ENCODE measurements around the gene CEP112. TPM values are rescaled to one million over a fixed set of nuclear protein-coding genes. Genes with fewer than 3 reads are reported as not detected.
"Not testable (repeated sequence)": the region's sequence is repeated elsewhere in the genome, so short reads cannot be mapped to it uniquely, and the experiment has no call there.

Gene CEP112
- total RNA-seq, 2 donors from 2014 or later = 18.9 to 21.0 TPM

GRCh38 chr17:66171172-66171571, 20.8 kb downstream of the CEP112 start:
- ATAC-seq (no peak), DNase-seq (no peak)
- intact Hi-C loops (cut with DNase I) = no loop called here

- ATAC-seq = no peak
- DNase-seq = no peak
- intact Hi-C loops (cut with DNase I) = loop anchor here (5.0 to 10.0 kb wide), 5 partner anchors 735 to 935 kb away; no protein-coding TSS in a partner anchor
Observed at GRCh38 chr17:66169839-66170238, 22.1 kb downstream of the CEP112 start.

DNA sequence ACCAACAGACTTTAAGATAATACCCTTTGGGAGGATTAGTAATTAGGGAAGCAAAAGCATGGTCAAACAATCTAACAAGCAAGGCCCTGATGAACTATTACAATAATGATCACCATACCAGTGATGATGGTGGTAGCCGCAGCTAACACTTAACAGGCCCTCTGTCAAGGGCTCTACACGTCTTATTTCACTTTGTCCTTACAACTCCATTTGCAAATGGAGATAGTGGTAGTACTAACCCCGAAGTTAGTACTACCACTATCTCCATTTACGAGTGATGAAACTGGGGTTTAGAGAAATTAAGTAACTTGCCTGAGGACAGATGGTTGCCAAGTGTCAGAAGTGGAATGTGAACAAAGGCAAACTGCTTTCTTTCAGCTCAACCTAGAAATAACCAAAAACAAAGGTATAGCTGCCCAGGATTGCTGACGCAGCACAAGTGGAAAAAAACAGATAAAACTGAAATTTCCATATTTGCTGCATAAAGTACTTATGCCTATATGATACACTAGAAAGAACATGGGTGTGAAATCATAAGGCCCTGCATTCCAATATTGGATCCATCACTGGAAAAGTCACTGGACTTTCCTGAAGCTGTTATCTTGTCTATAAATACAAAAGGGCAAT, 24.6 kb downstream of the CEP112 start:
- ATAC-seq = no peak
- no peak for DNase-seq
- intact Hi-C loops (cut with DNase I) = loop anchor here (5.0 to 10.0 kb wide), 5 partner anchors 733 to 933 kb away; no protein-coding TSS in a partner anchor

- DNase-seq (no peak), ATAC-seq (no peak)
- intact Hi-C loops (cut with DNase I) = loop anchor here (5.0 to 10.0 kb wide), 5 partner anchors 731 to 931 kb away; no protein-coding TSS in a partner anchor
Observed at GRCh38 chr17:66165537-66166123, 26.3 kb downstream of the CEP112 start.

DNA sequence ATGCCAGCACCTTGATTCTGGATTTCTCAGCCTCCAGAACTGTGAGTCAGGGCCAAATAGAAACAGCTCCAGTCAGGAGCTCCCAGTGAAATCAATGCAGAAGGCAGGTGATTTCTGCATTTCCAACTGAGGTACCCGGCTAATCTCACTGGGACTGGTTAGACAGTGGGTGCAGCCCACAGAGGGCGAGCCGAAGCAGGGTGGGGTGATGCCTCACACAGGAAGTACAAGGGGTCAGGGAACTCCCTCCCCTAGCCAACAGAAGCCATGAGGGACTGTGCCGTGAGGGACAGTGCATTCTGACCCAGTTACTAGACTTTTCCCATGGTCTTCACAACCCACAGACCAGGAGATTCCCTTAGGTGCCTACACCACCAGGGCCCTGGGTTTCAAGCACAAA, 36.9 kb downstream of the CEP112 start:
- intact Hi-C loops (cut with DNase I); DNase-seq: not testable (repeated sequence)

DNA sequence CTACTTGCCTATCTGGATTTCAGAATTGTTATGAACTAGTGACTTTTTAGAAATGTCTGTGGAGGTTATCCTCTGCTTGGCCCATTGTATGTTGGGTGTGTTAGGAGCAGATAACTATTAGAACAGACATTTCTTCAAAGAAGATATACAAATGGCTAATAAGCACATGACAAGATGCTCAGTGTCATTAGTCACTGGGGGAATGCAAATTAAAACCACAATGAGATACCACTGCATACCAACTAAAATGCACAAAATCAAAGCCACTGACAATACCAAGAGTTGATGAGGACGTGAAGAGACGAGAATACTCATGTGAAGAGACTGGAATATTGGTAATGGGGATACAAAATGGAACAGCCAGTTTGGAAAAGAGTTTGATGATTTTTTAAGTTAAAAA, 39.2 kb downstream of the CEP112 start:
- ATAC-seq (no peak), DNase-seq (no peak)
- intact Hi-C loops (cut with DNase I) = no loop called here

More for the DNA sequence above, 36.9 kb downstream of the CEP112 start:
- ATAC-seq = not testable (repeated sequence)

DNA sequence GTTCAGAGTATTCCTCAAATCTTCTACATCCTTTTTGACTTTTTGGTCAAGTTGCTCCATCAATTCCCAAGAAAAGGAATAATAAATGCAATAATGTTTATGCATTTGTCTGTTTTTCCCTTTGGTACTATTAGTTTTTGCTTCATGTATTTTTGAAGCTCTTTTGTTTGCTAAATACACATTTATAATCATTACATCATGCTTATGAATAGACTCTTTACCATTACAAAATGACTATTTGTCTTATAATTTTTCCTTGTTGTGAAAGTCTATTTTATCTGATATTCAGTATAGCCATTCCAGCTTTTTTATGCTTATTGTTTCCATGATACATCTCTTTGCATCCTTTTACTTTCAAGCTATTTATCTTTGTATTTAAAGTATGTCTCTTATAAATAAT, 41.2 kb downstream of the CEP112 start:
- ATAC-seq (no peak), DNase-seq (no peak)
- intact Hi-C loops (cut with DNase I) = no loop called here

- intact Hi-C loops (cut with DNase I) = no loop called here
- ATAC-seq = no peak
- no peak for DNase-seq
Observed at GRCh38 chr17:66149562-66149961, 42.4 kb downstream of the CEP112 start.

- intact Hi-C loops (cut with DNase I) = no loop called here
- ATAC-seq (no peak), DNase-seq (no peak)
Observed at GRCh38 chr17:66146394-66146793, 45.5 kb downstream of the CEP112 start.

- intact Hi-C loops (cut with DNase I) = no loop called here
- DNase-seq (no peak), ATAC-seq (no peak)
Observed at GRCh38 chr17:66143657-66144282, 48.2 kb downstream of the CEP112 start.

DNA sequence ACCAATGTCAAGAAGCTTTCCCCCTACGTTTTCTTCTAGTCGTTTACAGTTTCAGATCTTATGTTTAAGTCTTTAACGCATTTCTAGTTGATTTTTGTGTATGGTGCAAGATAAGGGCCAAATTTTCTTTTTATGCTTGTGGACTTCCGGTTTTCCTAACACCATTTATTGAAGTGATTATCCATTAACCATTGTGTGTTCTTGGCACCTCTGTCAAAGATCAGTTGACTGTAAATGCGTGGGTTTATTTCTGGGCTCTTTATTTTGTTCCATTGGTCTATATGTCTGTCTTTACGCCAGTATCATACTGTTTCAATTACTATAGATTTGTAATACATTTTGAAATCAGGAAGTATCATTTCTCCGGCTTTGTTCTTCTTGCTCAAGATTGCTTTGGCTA, 49.5 kb downstream of the CEP112 start:
- DNase-seq (no peak), ATAC-seq (no peak)
- intact Hi-C loops (cut with DNase I) = no loop called here

- no peak for ATAC-seq
- no peak for DNase-seq
- intact Hi-C loops (cut with DNase I) = no loop called here
Observed at GRCh38 chr17:66138120-66138519, 53.8 kb downstream of the CEP112 start.

DNA sequence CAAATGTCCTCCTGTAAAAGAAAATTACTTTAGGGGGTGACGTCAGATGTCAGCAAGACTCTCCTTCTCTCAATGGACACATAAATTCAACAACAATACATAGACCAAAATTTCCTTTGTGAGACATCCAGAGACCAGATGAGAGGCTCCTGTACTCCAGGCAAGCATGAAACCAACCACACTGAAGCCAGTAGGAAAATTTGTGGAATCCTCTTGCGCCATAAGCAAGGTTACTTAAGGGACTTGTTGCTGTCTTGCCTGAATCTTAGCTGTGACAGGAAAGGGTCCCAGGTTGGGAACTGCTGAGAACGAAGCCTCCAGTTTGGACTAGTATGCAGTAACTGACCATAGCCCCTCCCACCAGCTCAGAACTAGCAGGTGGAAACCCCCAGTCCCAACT, 56.0 kb downstream of the CEP112 start:
- intact Hi-C loops (cut with DNase I) = no loop called here
- no peak for DNase-seq
- no peak for ATAC-seq

DNA sequence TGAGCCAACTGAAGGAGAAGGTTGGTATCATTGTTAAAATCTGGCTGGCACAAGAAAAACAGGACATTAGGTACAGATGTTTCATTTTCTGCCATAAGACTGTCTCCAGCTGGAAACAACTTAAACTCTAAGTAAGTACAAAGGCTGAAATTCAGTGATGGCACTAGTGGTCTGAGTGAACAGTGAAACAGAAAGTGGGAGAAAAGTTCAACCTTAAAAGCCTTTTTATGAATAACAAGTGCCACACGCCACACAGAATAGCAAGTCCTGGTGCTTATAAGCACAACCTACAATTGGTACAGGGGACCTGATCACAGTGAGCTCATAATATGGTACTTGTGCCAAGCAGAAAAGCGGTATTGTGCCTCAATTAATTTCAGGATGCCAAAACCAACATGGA, 56.7 kb downstream of the CEP112 start:
- no peak for ATAC-seq

GRCh38 chr17:66129759-66130158, 62.2 kb downstream of the CEP112 start:
- no peak for DNase-seq
- no peak for ATAC-seq
- intact Hi-C loops (cut with DNase I) = no loop called here

More for the DNA sequence above, 56.7 kb downstream of the CEP112 start:
- intact Hi-C loops (cut with DNase I) = no loop called here
- no peak for DNase-seq

DNA sequence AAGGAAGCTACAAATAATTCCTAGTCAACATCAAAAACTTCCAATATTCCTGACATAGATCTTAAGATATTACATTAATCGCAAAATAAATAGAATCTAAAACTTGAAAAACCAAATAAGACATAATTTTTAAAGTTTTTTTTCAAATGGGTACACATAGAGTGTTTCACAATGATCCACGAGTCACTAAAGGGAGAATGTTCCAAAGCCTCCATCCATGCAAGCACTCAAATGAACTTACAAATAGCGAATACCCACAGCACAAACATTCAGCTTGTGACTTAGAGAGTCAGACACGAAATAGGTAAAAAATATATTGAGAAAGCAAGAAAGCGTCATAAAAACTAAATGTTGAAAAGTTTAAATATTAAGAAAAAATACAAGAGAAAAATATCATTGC, 65.7 kb downstream of the CEP112 start:
- ATAC-seq = no peak
- intact Hi-C loops (cut with DNase I) = no loop called here
- DNase-seq = no peak

DNA sequence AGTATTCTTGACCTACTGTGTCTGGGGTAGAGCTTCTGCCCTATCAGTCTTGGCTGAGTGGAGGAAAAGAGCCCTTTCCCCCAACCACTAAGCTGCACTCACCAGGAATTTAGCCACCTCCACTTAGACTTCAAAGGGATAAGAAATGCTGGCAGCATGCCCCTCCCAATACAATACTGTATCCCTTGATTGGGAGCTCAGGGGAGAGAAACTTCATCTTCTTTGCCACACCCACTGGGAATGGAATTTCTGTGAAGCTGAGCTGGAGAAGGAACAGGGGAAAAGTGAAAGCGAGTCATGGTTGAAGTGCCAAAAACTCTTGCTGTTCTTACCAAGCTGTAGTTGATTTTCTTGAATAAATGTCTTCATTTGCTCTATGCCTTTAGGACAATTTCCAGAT, 68.8 kb downstream of the CEP112 start:
- intact Hi-C loops (cut with DNase I) = no loop called here
- ATAC-seq (no peak), DNase-seq (no peak)

DNA sequence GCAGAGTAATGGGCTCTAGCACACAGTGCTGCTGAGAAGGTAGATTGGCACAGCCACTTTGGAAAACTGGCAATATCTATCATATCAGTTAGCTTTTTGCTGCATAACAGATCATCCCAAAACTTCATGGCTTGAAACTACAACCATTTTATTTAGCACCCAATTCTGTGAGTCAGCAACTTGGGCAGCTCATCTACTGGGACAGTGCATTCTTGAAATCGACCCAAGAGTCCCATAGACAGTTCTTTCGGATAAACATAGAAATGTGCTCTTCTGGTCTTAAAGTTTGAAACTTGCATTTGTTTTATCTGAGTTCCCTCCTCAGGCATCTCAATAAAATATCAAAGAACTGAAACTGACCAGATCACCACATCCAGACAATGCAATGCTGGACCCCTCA, 76.7 kb downstream of the CEP112 start:
- no peak for ATAC-seq
- intact Hi-C loops (cut with DNase I) = no loop called here
- DNase-seq = no peak

- no peak for ATAC-seq
- intact Hi-C loops (cut with DNase I) = no loop called here
- DNase-seq = no peak
Observed at GRCh38 chr17:66114609-66115008, 77.3 kb downstream of the CEP112 start.

DNA sequence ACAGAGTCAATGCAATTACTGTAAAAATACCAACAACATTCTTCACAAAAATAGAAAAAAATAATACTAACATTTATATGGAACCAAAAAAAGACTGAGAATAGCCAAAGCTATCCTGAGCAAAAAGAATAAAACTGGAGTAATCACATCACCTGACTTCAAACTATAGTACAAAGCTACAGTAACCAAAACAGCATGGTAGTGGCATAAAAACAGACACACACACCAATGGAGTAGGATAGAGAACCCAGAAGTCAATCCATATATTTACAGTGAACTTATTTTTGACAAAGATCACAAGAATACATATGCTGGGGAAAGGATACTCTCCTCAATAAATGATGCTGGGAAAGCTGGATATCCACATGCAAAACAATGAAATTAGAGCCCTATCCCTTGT, 84.2 kb downstream of the CEP112 start:
- intact Hi-C loops (cut with DNase I) = no loop called here
- ATAC-seq = no peak

DNA sequence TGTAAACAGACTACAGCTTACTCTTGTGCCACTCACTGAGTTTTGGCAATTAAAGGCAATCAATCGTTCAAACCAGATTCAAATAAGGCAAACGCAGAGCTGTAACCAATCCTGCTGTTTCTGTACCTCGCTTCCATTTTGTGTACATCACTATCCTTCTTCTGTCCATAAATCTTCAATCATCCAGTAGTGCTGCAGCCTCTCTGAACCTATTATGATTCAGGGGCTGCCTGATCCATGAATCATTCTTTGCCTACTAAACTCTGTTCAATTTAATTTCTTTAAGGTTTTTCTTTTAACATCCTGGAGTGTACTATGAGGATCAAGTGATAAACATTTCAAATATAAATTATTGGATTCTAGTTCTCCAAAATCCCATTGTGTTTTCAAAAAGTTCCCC, 93.9 kb downstream of the CEP112 start:
- intact Hi-C loops (cut with DNase I) = no loop called here
- ATAC-seq = no peak
- DNase-seq = no peak

More for the DNA sequence above, 84.2 kb downstream of the CEP112 start:
- DNase-seq = no peak

Data from left cardiac atrium (tissue), 4 donors.